Activated gamma-delta T cell treated with Interleukin-2 at 50 U/mL for 16 hours (primary cell): ENCODE results near the gene NFYB.
A peak's percentile ranks its signal among the peaks of the same experiment; 100 is the strongest.
"Not testable (repeated sequence)": the region's sequence is repeated elsewhere in the genome, so short reads cannot be mapped to it uniquely, and the experiment has no call there.

Source experiments
- DNase-seq: peaks from one replicate; pipeline ENCODE4 v3.0.0-alpha.2; 2020

NFYB gene

DNA sequence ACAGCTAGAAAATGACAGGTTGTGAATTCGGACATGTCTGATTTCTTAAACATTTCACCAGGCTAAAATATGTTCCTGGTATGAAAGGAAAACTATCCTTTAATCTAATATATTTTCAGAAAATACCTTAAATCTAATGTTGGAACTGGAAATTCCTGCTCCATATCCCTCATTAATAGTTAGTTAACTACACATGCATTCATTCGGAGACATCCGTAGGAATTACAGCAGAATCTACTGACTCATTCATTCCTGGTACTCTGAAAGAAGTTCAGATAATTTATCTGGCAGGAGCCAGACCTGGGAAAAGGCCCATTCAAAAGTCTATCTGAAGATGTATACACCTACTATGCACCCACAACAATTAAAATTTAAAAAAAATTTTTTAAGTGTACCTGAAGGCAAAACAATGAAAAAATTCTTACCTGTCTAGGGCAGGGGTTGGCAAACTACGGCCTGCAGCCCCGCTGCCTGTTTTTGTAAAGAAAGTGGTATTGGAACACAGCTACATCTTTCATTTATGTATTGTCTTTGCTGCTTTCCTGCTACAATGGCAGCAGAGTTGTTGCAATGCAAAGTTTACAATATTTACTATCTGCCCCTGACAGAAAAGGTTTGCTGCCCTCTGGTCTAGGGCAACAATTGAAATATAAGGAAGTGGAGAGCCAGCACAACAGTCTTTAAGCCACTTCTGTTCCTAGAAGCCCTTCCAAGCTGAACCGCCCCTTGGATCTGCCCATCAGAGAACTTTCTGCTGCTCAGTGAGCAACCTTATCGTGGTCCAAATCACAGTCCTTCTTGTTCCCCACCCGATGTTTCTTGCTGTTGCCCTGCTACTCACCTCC lies 17.9 kb upstream of the NFYB start:
- no peak for DNase-seq

DNA sequence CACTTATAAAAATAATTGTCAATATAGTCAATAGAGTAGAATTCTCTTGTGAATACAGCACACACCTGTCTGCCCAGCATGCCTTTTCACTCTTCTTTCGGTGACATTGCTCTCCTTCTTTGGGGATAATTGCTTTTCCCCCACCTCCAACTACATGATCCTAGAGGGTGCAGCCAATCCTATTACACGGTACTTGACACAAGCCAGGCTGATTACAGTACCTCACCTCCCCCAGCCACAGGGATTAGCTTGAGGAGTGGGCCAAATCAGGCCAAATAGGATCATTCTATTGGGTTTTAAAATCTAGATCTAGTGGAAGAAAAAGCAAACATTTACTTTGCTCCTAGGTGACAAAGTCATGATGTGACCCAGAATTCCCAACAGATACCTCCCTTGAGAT lies 16.8 kb upstream of the NFYB start:
- DNase-seq: no peak

DNA sequence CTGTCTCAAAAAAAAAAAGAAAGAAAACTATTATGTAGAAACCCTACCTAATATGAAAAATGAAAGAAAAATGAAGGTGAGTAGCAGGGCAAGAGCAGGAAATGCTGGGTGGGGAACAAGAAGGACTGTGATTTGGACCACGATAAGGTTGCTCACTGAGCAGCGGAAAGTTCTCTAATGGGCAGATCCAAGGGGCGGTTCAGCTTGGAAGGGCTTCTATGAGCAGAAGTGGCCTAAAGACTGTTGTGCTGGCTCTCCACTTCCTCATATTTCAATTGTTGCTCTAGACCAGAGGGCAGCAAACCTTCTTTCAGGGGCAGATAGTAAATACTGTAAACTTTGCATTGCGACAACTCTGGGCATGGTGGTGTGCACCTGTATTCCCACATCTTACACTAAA lies 16.3 kb upstream of the NFYB start:
- DNase-seq: no peak

DNA sequence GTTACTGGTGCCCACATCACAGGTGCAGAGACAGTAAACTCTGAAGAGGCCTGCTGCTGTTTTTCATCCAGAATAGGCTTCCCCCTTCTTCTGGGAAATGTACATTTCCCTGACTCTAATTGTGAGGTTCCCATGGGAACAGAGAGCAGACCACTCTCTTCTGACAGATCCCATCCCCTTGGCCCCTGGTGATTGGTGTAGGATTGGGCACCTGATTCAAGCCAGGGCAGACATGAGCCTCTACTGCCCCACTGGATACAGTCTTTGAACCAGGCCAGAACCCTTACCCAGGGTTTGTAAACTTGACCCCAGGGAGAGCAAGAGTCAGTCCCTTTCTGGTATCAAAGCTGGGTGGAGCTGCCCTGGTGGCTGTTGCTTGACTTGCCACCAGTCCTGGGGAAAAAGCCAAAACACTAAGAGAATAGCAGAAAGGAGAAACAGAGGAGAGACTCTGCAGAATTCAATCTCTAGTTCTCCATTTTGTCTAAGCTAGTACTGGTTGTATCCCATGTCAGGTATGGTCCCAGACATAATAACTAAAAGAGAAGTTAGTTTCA lies 14.8 kb upstream of the NFYB start:
- DNase-seq: no peak

DNA sequence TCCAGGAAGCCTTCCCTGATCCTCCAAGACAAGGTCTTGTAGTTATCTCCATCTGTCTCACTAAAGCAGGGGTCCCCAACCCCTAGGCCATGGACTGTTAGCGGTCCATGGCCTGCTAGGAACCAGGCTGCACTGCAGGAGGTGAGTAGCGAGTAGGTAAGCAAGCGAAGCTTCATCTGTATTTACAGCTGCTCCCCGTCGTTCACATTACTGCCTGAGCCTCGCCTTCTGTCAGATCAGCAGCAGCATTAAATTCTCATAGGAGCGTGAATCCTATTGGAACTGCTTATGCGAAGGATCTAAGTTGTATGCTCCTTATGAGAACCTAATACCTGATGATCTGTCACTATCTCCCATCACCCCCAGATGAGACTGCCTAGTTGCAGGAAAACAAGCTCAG lies 12.4 kb upstream of the NFYB start:
- no peak for DNase-seq

DNA sequence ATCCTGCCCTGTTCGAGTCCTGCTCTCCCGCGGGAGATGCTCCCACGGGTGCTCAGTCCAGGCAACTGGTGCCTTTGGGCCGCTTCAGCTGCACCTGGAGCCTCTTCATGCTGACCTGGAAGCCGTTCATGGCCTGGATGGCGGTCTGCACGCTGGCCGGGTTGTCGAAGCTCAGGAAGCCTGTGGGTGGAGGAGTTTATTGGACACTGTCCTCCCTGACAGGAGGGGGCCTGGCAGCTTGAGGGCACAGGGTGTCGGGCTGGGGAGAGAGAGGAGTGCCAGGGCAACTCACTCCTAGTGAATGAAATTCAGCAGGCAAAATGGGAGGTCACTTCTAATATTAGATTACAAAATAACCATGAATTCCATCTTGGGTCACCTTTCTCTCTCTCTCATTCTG lies 9.3 kb upstream of the NFYB start:
- DNase-seq: no peak

DNA sequence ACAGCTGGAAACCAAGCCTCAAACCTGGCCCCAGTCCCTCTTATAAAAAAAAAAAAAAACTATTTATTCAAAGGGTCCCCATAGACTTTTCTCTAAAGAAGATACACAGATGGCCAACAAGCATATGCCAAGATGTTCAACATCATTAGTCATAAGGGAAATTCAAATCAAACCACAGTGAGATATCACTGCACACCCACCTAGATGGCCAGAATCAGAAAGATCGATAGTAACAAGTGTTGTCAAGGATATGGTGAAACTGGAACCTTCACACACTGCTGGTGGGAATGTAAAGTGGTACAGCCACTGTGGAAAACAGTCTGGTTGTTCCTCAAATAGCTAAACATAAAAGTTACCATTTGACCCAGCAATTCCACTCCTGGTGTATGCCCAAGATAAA lies 5.9 kb upstream of the NFYB start:
- DNase-seq: no peak

DNA sequence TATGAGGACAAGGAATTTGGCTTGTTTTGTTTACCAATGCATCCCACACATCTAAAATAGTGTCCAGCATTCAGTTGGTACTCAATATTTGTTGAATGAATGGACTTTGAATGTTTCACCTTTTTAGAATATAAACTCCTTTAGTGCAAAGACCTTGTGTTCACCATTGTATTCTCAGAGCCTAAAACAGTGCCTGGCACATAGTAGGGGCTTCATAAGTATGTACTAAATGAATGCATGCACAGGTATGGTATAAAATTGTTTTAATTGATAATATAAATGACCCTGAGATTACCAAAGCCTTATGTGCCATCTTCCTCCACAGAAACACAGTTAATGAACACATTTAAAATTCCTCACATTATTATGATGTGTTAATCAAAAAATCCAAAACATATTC lies 5.0 kb upstream of the NFYB start:
- no peak for DNase-seq

DNA sequence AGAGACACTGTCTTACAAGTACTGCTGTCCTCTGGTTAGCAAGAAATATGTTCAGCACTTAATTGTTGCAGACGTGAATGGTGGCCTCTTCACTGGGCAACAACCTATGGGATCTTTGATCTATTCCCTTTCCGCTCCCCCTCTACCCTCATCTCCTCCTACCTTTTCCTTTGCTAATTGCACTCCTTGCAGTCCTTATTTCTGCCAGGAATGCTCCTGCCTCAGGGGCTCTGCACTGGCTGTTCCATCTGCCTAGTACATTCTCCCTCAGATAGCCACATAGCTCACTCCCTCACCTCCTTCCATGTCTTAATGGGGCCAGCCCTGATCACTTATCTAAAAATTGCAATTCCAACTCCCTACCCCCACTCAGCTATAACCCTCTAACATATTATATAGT lies 4.5 kb upstream of the NFYB start:
- no peak for DNase-seq

DNA sequence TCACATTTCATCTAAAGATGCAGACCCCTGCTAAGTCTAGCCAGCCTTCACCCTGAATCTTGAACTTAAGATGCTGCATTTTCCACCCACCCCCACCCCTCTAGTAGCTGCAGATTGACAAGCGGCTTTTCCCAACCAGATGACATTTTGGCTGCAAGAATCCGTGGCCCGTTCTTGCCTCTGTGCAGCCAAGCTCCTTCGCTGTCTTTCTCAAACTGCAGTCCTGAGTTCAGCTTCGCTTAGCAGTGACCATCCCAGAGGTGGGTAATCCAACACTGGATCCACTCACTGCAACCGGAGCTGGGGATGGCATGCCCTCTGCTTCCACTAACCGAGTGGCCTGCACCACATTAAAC lies 765 bp upstream of the NFYB start:
- DNase-seq: no peak

DNA sequence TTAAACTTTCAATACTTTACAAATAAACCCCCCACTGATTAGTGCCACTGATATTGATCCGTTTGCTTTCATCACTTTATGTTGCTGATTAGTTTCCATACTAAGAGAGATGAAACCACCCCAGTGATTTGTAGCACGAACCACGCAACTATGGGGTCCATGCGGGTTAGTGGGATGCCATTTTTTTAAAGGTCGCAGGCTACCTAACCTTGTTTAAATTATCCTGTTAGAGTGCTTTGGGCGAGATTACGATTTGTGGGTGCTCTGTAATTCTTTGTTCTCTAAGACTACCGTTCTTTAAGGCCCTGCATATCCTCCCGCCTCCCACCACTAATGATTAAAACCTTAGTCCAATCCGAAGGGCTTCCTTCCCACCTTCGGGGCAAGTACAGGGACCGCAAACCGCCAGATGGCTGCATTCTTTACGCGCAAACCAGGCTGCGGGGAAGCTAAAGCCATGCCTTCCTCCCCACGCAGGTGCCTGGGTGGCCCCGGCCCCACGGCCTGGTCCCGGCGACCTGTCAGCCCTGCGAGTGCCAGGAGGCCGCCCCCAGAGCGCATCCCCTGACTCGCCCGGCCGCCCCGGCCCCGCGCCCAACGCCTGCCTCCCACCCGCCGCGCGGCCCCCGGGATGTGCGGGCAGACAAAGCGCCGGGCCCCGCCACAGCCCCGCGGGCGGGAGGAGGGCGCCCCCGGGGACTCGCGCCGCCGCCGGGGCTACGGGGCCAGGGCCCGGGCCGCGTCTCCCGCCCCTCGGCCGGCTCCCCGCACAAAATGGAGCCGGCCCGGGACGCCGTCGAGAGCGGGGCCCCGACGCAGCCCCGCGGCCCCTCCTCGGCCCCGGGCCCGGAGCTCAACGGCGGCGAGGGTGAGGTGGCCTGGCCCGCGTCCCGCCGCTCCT lies 759 bp downstream of the NFYB start:
- peak; percentile 32 for DNase-seq

DNA sequence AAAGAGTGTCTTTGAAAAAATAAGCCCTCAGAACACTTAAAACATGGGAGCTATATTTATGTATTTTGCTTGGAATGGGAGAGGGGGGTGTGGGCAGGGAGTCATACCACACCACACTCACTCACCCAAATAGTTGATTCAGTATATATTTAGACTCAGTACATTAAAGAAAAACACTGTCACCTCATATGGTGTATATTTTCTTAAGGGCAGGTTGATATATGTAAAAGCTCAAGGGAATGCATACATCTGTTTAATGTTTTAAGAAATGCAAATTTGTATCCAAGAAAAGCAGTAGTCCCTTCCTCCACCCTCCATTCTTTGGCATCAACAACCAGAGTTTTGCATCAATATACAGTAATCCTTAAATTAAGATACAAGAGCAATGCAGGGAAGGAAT lies 1.4 kb downstream of the NFYB start:
- DNase-seq: no peak

DNA sequence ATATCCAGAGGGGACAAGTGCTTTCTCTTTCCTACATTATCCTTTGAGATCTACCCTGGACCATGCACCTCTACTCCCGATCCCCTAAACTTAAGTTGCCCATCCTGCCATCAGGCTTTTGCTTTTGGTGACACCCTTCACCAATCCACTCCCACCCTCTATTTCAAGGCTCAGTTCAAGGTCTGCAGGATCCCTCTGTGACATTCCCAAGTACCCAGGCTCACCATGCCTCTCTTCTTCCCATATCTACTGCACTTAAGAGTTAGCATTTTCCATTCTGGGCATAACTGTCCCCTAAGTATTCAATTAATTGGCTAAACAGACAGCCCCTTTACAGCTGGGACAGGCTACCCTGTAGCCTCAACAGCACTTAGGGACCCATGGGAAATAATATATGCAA lies 3.1 kb downstream of the NFYB start:
- no peak for DNase-seq

DNA sequence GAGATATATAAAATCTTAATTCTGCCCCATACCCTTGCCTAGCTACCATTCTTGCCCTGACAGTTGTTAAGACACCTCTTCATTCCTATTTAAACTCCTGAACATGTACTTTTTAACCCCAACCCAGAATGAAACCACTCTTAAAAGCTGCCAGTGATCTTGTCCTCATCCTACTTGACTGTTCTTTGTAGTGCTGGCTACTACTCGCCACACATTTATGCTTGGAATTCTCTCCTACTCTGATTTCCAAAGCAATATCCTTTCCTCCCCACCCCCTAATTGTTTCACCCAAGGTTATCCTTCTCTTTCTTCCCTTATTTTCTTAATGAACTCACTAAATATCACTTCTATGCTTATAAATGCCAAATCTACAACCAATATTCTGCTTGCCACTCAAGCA lies 4.1 kb downstream of the NFYB start:
- DNase-seq: no peak

DNA sequence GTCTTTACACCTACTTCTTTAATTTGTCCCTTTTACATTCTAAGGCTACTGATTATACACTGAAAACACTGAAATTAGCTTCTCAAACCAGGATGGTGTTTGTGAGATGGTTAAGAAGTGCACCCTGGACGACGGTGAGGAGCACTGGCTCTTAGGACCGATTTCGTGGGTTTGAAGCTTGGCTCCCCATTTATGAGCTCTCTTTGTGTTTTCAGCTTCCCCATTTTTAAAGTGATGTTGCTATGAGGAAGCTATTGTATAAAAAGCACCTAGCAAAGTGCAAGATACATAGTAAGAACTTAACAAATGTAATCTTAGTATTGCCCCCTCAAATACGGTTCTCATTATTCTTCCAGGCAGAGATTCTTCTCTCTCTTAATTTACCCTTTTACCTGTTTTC lies 4.7 kb downstream of the NFYB start:
- DNase-seq: no peak

DNA sequence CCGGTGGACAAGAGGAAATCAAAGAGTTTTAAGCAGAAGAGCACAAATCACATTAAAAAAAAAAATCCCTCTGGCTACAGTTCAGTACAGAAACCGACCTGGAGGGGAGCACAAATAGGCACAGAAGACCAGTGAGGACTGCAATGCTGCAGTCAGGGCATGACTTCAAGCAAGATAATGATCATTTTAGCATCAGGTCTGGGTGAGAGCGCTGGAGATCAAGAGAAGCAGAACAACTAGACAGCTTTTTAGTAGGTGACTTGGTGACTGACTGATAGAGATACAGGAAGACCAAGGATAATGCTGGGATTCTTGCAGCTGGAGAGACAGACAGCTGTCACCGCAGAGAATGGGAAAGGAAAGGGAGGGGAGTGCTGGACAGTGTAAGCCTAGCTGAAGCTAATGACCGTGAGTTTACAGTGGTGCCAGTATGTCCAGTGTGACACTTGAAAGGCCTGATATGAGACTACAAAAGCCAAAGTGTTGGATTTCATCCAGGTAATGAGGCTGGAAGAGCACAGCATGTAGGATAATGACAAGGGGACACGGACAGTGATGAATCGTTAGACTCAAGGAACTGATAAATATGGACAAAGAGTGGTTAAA lies 5.6 kb downstream of the NFYB start:
- DNase-seq: no peak

DNA sequence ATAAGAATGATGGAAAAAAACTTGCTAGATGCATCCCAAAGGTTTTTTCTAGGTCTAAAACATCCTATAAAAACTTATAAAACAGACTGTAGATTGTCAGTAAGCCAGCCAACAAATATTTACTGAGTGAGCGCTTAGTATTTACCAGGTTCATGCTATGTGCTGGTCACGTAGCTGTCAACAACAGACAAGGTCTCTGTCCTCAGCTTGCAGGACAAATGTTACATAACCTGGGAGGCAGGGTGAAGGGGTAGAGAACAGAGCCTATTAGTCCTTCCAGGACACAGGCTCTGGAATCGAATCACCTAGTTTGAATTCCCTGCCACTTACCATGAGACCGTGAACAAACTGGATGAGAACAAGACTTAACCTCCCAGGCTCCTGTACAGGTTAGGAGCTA lies 6.4 kb downstream of the NFYB start:
- DNase-seq: no peak

DNA sequence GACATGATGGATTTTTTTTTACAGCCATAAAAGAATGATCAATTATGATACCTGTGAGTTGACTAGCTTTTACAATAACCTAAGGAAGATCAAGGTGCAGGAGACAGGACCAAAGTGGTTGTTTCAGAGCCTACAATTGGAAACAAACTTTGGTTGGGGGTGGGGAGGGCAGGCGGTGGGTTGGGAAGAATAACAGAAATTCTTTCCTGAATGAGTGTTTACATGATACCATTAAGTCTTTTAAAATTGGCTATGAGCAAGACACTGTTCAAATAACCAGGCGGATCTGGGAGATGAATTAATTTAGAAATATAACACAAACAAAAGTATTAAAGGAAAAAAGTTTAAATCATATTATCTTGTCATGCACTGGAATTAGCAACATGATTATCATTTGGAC lies 7.2 kb downstream of the NFYB start:
- no peak for DNase-seq

DNA sequence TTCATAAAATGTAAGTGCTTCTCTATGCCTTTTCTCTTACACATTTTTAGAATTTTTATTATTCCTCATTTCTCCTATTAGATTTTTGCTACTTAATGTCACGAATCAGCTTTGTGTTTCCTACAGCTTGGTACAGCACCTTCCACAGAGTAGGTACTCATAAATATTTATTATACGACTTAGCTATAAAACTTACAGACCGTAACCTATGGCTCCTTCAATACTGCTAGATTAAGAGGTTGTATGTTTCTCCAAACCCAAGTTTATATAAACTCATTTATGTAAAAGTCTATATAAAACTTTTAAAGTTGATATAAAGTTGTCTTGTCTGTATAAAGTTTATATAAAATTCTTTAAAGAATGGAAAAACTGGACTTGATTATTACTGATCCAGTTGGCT lies 11.5 kb downstream of the NFYB start:
- no peak for DNase-seq

DNA sequence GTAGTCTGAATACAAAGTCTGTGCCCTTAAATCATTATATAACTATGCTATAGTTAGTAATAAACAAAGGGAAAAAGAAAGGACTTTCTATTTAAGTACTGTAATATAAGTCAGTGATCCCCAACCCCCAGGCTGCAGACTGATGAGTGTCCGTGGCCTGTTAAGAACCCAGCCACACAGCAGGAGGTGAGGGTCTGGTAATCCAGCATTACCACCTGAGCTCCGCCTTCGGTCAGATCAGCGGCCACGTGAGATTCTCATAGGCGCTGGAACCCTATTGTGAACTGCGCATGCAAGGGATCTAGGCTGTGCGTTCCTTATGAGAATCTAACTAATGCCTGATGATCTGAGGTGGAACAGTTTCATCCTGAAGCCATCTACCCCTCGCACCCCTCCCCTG lies 15.7 kb downstream of the NFYB start:
- DNase-seq: no peak

DNA sequence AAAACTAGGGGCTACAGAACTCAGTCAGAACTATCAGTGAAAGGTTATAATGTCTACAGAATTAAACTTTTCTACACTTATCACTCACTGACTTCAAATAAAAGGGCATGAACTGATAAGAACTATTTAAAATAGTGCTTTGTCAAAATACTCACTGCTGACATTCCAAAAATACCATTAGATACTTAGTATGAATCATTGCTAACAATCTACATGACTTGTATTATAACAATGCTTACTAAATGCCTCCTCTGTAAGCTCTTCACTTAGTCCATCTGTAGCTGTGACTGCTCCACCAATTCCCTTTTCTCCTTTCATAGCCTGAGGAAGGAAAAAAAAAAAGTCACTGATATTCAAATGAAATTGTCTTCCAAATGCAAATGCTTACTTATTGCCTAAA lies 17.0 kb downstream of the NFYB start:
- DNase-seq: no peak

DNA sequence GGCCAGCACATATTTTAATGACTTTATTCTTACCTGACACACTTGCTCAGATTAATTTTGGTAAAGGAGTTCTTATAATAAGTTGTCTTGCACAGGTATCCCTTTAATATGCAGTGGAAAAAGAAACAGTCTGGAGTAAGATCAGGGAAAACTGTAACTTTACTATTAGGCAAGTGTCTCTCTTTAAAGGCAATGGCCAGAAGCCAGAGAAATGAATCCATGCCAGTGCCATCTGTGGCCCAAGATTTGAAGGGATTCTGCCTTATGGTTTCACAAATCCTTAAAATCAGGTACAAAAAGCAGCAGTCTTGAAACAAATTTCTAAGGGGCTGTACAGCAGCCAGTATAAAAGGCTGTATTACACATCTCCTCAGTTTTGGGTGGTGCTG lies 22.4 kb downstream of the NFYB start:
- DNase-seq: no peak

DNA sequence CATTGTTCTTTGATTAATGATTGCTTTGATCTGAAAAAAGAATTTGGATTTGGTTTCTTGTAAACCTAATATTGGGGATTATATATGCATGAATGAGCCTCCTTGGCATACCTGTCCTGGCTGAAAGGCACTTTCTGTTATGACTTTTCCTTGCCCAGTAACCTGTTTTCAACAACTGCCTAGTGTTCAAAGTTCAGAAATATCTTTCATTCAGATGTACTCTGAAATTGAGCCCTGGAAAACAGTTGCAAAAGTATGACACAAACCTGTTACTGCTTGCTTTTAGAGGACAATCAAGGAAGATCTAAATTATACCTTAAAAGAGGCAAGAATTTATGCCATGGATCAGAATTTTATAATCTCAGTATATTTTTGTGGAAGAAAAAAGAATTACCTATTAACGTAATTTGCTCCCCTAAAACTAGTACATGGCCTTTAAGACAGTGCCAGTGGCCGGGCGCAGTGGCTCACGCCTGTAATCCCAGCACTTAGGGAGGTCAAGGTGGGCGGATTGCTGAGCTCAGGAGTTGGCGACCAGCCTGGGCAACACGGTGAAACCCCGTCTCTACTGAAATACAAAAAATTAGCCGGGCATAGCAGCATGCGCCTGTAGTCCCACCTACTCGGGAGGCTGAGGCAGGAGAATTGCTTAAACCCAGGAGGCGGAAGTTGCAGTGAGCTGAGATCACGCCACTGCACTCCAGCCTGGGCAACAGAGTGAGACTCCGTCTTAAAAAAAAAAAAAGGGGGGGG lies 23.0 kb downstream of the NFYB start:
- DNase-seq: not testable (repeated sequence)
